Astrocyte (in vitro differentiated cells and primary cell): ENCODE results near the gene TTYH3. TPM values are rescaled to one million over a fixed set of nuclear protein-coding genes. Genes with fewer than 3 reads are reported as not detected.
"Not testable (repeated sequence)": the region's sequence is repeated elsewhere in the genome, so short reads cannot be mapped to it uniquely, and the experiment has no call there.

Experiments
- DNase-seq: peaks from one replicate; pipeline ENCODE4 v3.0.0-alpha.2; 2010; ENCODE audit warnings: low read depth
- FAIRE-seq: peaks from 2 replicates; lab custom pipeline; 2011; peaks lifted over from hg19 to GRCh38; lab: Jason Lieb, UNC
- H2AFZ ChIP-seq: 2 replicates; pipeline ENCODE4 v1.6.0; 2012; ENCODE audit warnings: low read depth, low read length, inconsistent platforms
- H3K27ac ChIP-seq: 2 replicates; pipeline ENCODE4 v1.5.1; 2011; ENCODE audit warnings: low read depth, low read length, inconsistent platforms
- H3K27me3 ChIP-seq: 2 replicates; pipeline ENCODE4 v1.6.0; 2011; ENCODE audit warnings: low read length, inconsistent platforms; ENCODE audit not compliant: insufficient read depth
- H3K36me3 ChIP-seq: 2 replicates; pipeline ENCODE4 v1.5.1; 2011; ENCODE audit warnings: low read length, inconsistent platforms; ENCODE audit not compliant: insufficient read depth
- H3K4me1 ChIP-seq: 2 replicates; pipeline ENCODE4 v1.5.1; 2011; ENCODE audit warnings: low read length, inconsistent platforms; ENCODE audit not compliant: insufficient read depth
- H3K4me2 ChIP-seq: 2 replicates; pipeline ENCODE4 v1.6.0; 2012; ENCODE audit warnings: low read length, inconsistent platforms
- H3K4me3 ChIP-seq: 2 replicates; pipeline ENCODE4 v1.5.1; 2011; ENCODE audit warnings: low read depth, mild to moderate bottlenecking, low read length, inconsistent platforms; ENCODE audit not compliant: insufficient read depth
- H3K79me2 ChIP-seq: 2 replicates; pipeline ENCODE4 v1.6.0; 2012; ENCODE audit warnings: mild to moderate bottlenecking, low read length, inconsistent platforms; ENCODE audit not compliant: insufficient read depth
- H3K9ac ChIP-seq: 2 replicates; pipeline ENCODE4 v1.6.0; 2012; ENCODE audit warnings: mild to moderate bottlenecking, low read length, inconsistent platforms
- H3K9me3 ChIP-seq: 2 replicates; pipeline ENCODE4 v1.5.1; 2012; ENCODE audit warnings: low read depth, mild to moderate bottlenecking, low read length, inconsistent platforms; ENCODE audit not compliant: insufficient read depth
- H4K20me1 ChIP-seq: 2 replicates; pipeline ENCODE4 v1.6.0; 2012; ENCODE audit warnings: low read length, inconsistent platforms; ENCODE audit not compliant: insufficient read depth
- H3K27ac Mint-ChIP-seq: one replicate; pipeline ENCODE4 v1.8.0; 2021; ENCODE audit warnings: mild to moderate bottlenecking, mixed read lengths; ENCODE audit not compliant: unreplicated experiment
- H3K27me3 Mint-ChIP-seq: one replicate; pipeline ENCODE4 v1.8.0; 2021; ENCODE audit warnings: low read depth, mixed read lengths; ENCODE audit not compliant: unreplicated experiment
- H3K36me3 Mint-ChIP-seq: one replicate; pipeline ENCODE4 v1.8.0; 2021; ENCODE audit warnings: low read depth, mixed read lengths; ENCODE audit not compliant: unreplicated experiment
- H3K4me1 Mint-ChIP-seq: one replicate; pipeline ENCODE4 v1.8.0; 2021; ENCODE audit warnings: low read depth, mixed read lengths; ENCODE audit not compliant: unreplicated experiment
- H3K4me3 Mint-ChIP-seq: one replicate; pipeline ENCODE4 v1.8.0; 2021; ENCODE audit warnings: mild to moderate bottlenecking, moderate library complexity, mixed read lengths; ENCODE audit not compliant: unreplicated experiment
- H3K9me3 Mint-ChIP-seq: one replicate; pipeline ENCODE4 v1.8.0; 2021; ENCODE audit warnings: mild to moderate bottlenecking, mixed read lengths; ENCODE audit not compliant: unreplicated experiment
- CTCF ChIP-seq: IDR thresholded peaks from 2 replicates; pipeline ENCODE4 v1.5.1; 2011; ENCODE audit warnings: low read depth, mild to moderate bottlenecking, inconsistent platforms, low read length, moderate library complexity; ENCODE audit not compliant: insufficient read depth
- EZH2 ChIP-seq: IDR thresholded peaks from 2 replicates; pipeline ENCODE4 v1.6.1; 2012; ENCODE audit warnings: mild to moderate bottlenecking, low read length, inconsistent platforms; ENCODE audit not compliant: insufficient read depth
- total RNA-seq: library from RNA; stranded (reverse); gene quantifications from 2 replicates; pipeline ENCODE4 v1.2.1, GENCODE V29; 2021

The TTYH3 gene
- total RNA-seq, 1 donor from 2014 or later, result 273 TPM

- Histone ChIP-seq H4K20me1 (no peaks in the 10 kb centered on the region), H3K79me2 (no peaks in the 10 kb centered on the region), H3K27me3 (no peaks in the 10 kb centered on the region), H3K27ac (no peak overlapping the region), H3K4me1 (no peaks in the 10 kb centered on the region), H2AFZ (no peak overlapping the region), H3K4me2 (no peak overlapping the region), H3K36me3 (no peaks in the 10 kb centered on the region), H3K9me3 (peaks cover 4% of the 10 kb centered on the region), H3K9ac (no peak overlapping the region), H3K4me3 (no peak overlapping the region)
- Mint-ChIP-seq H3K27me3 (peaks cover 19% of the 10 kb centered on the region), H3K4me1 (no peaks in the 10 kb centered on the region), H3K36me3 (peaks cover 3% of the 10 kb centered on the region), H3K27ac (no peak overlapping the region), H3K9me3 (peaks cover 19% of the 10 kb centered on the region), H3K4me3 (no peak overlapping the region)
- DNase-seq (no peak), FAIRE-seq (no peak)
- no peak for TF ChIP-seq EZH2
- no peak for TF ChIP-seq CTCF
These were observed 42.1 kb downstream of the TTYH3 start for GRCh38 chr7:2673934-2674333.

- Mint-ChIP-seq H3K4me1 (peaks cover 3% of the 10 kb centered on the region), H3K36me3 (peaks cover 3% of the 10 kb centered on the region), H3K27me3 (peaks cover 18% of the 10 kb centered on the region), H3K27ac (no peak overlapping the region), H3K4me3 (no peak overlapping the region), H3K9me3 (peaks cover 19% of the 10 kb centered on the region)
- H4K20me1 ChIP-seq, result no peaks in the 10 kb centered on the region
- DNase-seq (no peak), FAIRE-seq (no peak)
- no peak overlapping the region for H3K4me3 ChIP-seq
- no peaks in the 10 kb centered on the region for H3K36me3 ChIP-seq
- no peak for TF ChIP-seq CTCF
- TF ChIP-seq EZH2, result no peak
- H3K79me2 ChIP-seq, result no peaks in the 10 kb centered on the region
- no peak overlapping the region for H3K27ac ChIP-seq
- H3K9me3 ChIP-seq, result peaks cover 4% of the 10 kb centered on the region
- no peak overlapping the region for H2AFZ ChIP-seq
- H3K4me1 ChIP-seq, result peaks cover 3% of the 10 kb centered on the region
- H3K4me2 ChIP-seq, result no peak overlapping the region
- no peak overlapping the region for H3K9ac ChIP-seq
- H3K27me3 ChIP-seq, result peaks cover 7% of the 10 kb centered on the region
These were observed 43.5 kb downstream of the TTYH3 start for GRCh38 chr7:2675256-2675764.

GRCh38 chr7:2676576-2676975, 44.8 kb downstream of the TTYH3 start:
- H3K9me3 Mint-ChIP-seq, result peaks cover 19% of the 10 kb centered on the region
- not testable (repeated sequence) for H3K4me1 ChIP-seq, H3K27ac ChIP-seq, H3K79me2 ChIP-seq, H2AFZ ChIP-seq, H3K9ac ChIP-seq, H3K27ac Mint-ChIP-seq, H3K4me3 ChIP-seq, DNase-seq, H3K36me3 ChIP-seq, H3K4me2 ChIP-seq, FAIRE-seq, H3K36me3 Mint-ChIP-seq, H3K4me1 Mint-ChIP-seq, H3K9me3 ChIP-seq, H4K20me1 ChIP-seq, H3K4me3 Mint-ChIP-seq
- peaks cover 10% of the 10 kb centered on the region for H3K27me3 ChIP-seq
- peaks cover 16% of the 10 kb centered on the region for H3K27me3 Mint-ChIP-seq

- H3K9ac ChIP-seq, H3K36me3 ChIP-seq, H2AFZ ChIP-seq, FAIRE-seq, H3K4me3 ChIP-seq, H3K79me2 ChIP-seq, H3K4me1 Mint-ChIP-seq, DNase-seq, H3K27ac Mint-ChIP-seq, H3K27ac ChIP-seq, H3K4me2 ChIP-seq, H3K36me3 Mint-ChIP-seq, H3K9me3 ChIP-seq, H4K20me1 ChIP-seq, H3K4me3 Mint-ChIP-seq, H3K4me1 ChIP-seq: not testable (repeated sequence)
- peaks cover 18% of the 10 kb centered on the region for H3K9me3 Mint-ChIP-seq
- H3K27me3 ChIP-seq, result peaks cover 10% of the 10 kb centered on the region
- H3K27me3 Mint-ChIP-seq, result peaks cover 19% of the 10 kb centered on the region
These were observed 46.7 kb downstream of the TTYH3 start for GRCh38 chr7:2678454-2678853.
